T-cell (primary cell): ENCODE measurements around the gene GFER. TPM values are rescaled to one million over a fixed set of nuclear protein-coding genes. Genes with fewer than 3 reads are reported as not detected.
"Not testable (repeated sequence)": the region's sequence is repeated elsewhere in the genome, so short reads cannot be mapped to it uniquely, and the experiment has no call there.

ENCODE experiments used
- ATAC-seq, 4 experiments: fragments of 200-7000 bp in 3 of 4; fragments of 150-1000 bp in 1 of 4; cut with Tn5 transposase; replicated peaks in 1 of 4; 1 replicate in 3 of 4; 2 replicates in 1 of 4; pipeline ENCODE4 v1.10.0; 2021; ENCODE audit warnings: moderate library complexity in 3 of 4, mild to moderate bottlenecking in 2 of 4, moderate number of reproducible peaks in 1 of 4
- CTCF ChIA-PET, 2 donors: fragments of 300-600 bp; sonication (Branson Sonifier 250); formaldehyde crosslinking; loops; one replicate each; lab custom pipeline; 2022; ENCODE audit warnings: antibody characterized with exemption in 2 of 2; lab: Charles Lee
- POLR2A ChIA-PET, 2 donors: fragments of 300-600 bp; sonication (Branson Sonifier 250); formaldehyde crosslinking; loops; one replicate each; lab custom pipeline; 2022; ENCODE audit warnings: antibody characterized with exemption in 2 of 2; lab: Charles Lee
- DNase-seq, 35 experiments: peaks; one replicate each; pipeline versions ENCODE4 v3.0.0 to v3.0.0-alpha.2; 2013 to 2023
- H3K27ac ChIP-seq: one replicate; pipeline ENCODE4 v1.5.1; 2013; ENCODE audit warnings: low read length
- H3K27me3 ChIP-seq, 2 experiments: replicated peaks in 1 of 2; 1 replicate in 1 of 2; 2 replicates in 1 of 2; pipeline versions ENCODE4 v1.6.1 to v1.7.0; 2013; ENCODE audit warnings: low read length in 1 of 2, mixed read lengths in 1 of 2; ENCODE audit not compliant: control insufficient read depth in 2 of 2, insufficient read depth in 2 of 2; ENCODE audit errors: extremely low read depth in 1 of 2
- H3K36me3 ChIP-seq, 2 donors: 1 replicate in 1 of 2; 2 replicates in 1 of 2; pipeline versions ENCODE4 v1.6.1 to v1.7.0; 2013; ENCODE audit warnings: low read length in 1 of 2; ENCODE audit not compliant: control insufficient read depth in 2 of 2, insufficient read depth in 1 of 2; ENCODE audit errors: extremely low read depth in 1 of 2
- H3K4me1 ChIP-seq, 2 experiments: 1 replicate in 1 of 2; 2 replicates in 1 of 2; pipeline versions ENCODE4 v1.6.1 to v1.7.0; 2013; ENCODE audit warnings: low read length in 2 of 2, mixed read lengths in 1 of 2; ENCODE audit not compliant: insufficient read depth in 2 of 2, control insufficient read depth in 1 of 2; ENCODE audit errors: extremely low read depth in 1 of 2
- H3K4me3 ChIP-seq, 2 donors: 1 replicate in 1 of 2; 2 replicates in 1 of 2; pipeline versions ENCODE4 v1.5.1 to v1.7.0; 2013; ENCODE audit warnings: mild to moderate bottlenecking in 2 of 2, low read length in 1 of 2, moderate library complexity in 1 of 2; ENCODE audit not compliant: control insufficient read depth in 1 of 2; ENCODE audit errors: extremely low read depth in 1 of 2
- H3K9me3 ChIP-seq: 2 replicates; pipeline ENCODE4 v1.7.0; 2013
- H3K27ac Mint-ChIP-seq, 2 donors: one replicate each; pipeline ENCODE4 v1.8.0; 2020 to 2021; ENCODE audit warnings: mild to moderate bottlenecking in 2 of 2, mixed read lengths in 2 of 2
- H3K27me3 Mint-ChIP-seq, 2 donors: one replicate each; pipeline ENCODE4 v1.8.0; 2021 to 2022; ENCODE audit warnings: mixed read lengths in 2 of 2
- H3K36me3 Mint-ChIP-seq: one replicate; pipeline ENCODE4 v1.8.0; 2021; ENCODE audit warnings: mixed read lengths
- H3K4me1 Mint-ChIP-seq, 3 donors: one replicate each; pipeline ENCODE4 v1.8.0; 2020 to 2022; ENCODE audit warnings: mixed read lengths in 3 of 3, mild to moderate bottlenecking in 1 of 3
- H3K4me3 Mint-ChIP-seq, 3 donors: one replicate each; pipeline ENCODE4 v1.8.0; 2020 to 2022; ENCODE audit warnings: mild to moderate bottlenecking in 3 of 3, mixed read lengths in 3 of 3, moderate library complexity in 3 of 3
- H3K9me3 Mint-ChIP-seq, 3 donors: one replicate each; pipeline ENCODE4 v1.8.0; 2020 to 2022; ENCODE audit warnings: mixed read lengths in 3 of 3
- WGBS: methylation state at CpG from one replicate; pipeline ENCODE4 v1.1.5; 2013; ENCODE audit warnings: missing lambda C conversion rate; ENCODE audit not compliant: insufficient coverage; 5-methylcytosine and 5-hydroxymethylcytosine counted together
- total RNA-seq, 35 experiments: library from RNA in 6 of 35; stranded (reverse) in 6 of 35; fragments of 120-200 nt in 1 of 35; gene quantifications; one replicate each; pipeline versions ENCODE4 v1.2.1 to v1.2.4 and lab custom pipeline; 2013 to 2026

Gene GFER
- total RNA-seq (10 to 100 TPM; 16.1 to 31.9 (median 22.0) TPM), total RNA-seq (lab: John Stamatoyannopoulos, UW) (5.2 to 31.4 (median 17.7) reads per million in 29 experiments)
- total RNA-seq (2013) = 20.3 TPM

GRCh38 chr16:1983544-1984346, at the start of gene GFER:
TSS of gene GFER (plus strand) at chr16:1984193. CDS start at chr16:1984219, 26 bp downstream.
- Histone ChIP-seq H3K27ac (peak within 1 kb of the TSS; percentile 55), H3K9me3 (no peaks in the 10 kb centered on the region), H3K27me3 (peaks cover 2 to 50% of the 10 kb centered on the region in 2 experiments), H3K4me1 (peaks cover 0 to 41% of the 10 kb centered on the region in 2 experiments), H3K4me3 (peak within 1 kb of the TSS; percentile 59 to 72), H3K36me3 (peaks cover 3 to 7% of the 10 kb centered on the region in 2 donors)
- Mint-ChIP-seq H3K27me3 (peaks cover 3 to 35% of the 10 kb centered on the region in 2 donors), H3K36me3 (peaks cover 5% of the 10 kb centered on the region), H3K9me3 (no peaks in the 10 kb centered on the region), H3K4me3 (peak within 1 kb of the TSS; percentile 71 to 83 (median 82)), H3K4me1 (peaks cover 12 to 24% (median 17%) of the 10 kb centered on the region in 3 donors), H3K27ac (peak within 1 kb of the TSS; percentile 28 to 55)
- POLR2A ChIA-PET = no interaction called here
- WGBS = under 1% methylated on average over 109 of the region's 109 CpGs
- CTCF ChIA-PET = no interaction called here
- peak in 15 of 35 experiments; percentile 28 to 74 (median 50) for DNase-seq
- ATAC-seq = peak; percentile 63 to 76 (median 74)

GRCh38 chr16:1936945-1937479, 47.0 kb upstream of the GFER start:
- Histone ChIP-seq H3K27ac (no peak overlapping the region), H3K4me1 (peaks cover 0 to 6% of the 10 kb centered on the region in 2 experiments), H3K9me3 (no peaks in the 10 kb centered on the region), H3K27me3 (peaks cover 0 to 9% of the 10 kb centered on the region in 2 experiments), H3K36me3 (peaks cover 7 to 21% of the 10 kb centered on the region in 2 donors), H3K4me3 (no peak overlapping the region)
- Mint-ChIP-seq H3K4me1 (peaks cover 0 to 7% (median 7%) of the 10 kb centered on the region in 3 donors), H3K27ac (no peak overlapping the region), H3K36me3 (peaks cover 3% of the 10 kb centered on the region), H3K9me3 (no peaks in the 10 kb centered on the region), H3K4me3 (no peak overlapping the region), H3K27me3 (no peaks in the 10 kb centered on the region)
- ChIA-PET CTCF (no interaction called here), POLR2A (no interaction called here)
- ATAC-seq (no peak), DNase-seq (no peak)
- WGBS = 96% methylated on average over 5 of the region's 11 CpGs

DNA sequence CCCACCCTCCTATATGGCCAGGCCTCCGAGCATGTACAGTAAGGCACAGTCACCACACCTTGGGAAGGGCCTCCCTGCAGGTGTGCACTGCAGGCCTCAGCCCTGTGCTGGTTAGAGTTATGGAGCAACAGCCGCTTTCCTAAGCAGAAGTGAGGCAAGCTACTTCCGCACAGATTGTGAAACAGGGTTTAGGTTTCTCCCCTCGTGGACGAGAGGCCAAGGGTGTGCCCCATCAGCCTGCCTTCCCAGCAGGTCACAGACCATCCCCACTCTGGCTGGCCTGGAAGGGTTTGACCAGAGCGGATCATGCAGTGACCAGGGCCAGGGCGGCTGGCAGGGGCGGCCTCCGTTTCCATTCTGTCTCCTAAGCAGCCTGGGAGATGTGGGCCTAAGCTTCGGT, 45.7 kb upstream of the GFER start:
- H3K4me3 ChIP-seq = no peak overlapping the region
- no peak for DNase-seq

GRCh38 chr16:1938910-1939309, 45.1 kb upstream of the GFER start:
- Histone ChIP-seq H3K27ac (no peak overlapping the region), H3K4me3 (no peak overlapping the region), H3K4me1 (peaks cover 2 to 21% of the 10 kb centered on the region in 2 experiments), H3K27me3 (no peaks in the 10 kb centered on the region), H3K36me3 (peaks cover 7 to 21% of the 10 kb centered on the region in 2 donors), H3K9me3 (no peaks in the 10 kb centered on the region)
- Mint-ChIP-seq H3K4me3 (no peak overlapping the region), H3K9me3 (no peaks in the 10 kb centered on the region), H3K36me3 (peaks cover 3% of the 10 kb centered on the region), H3K4me1 (peaks cover 5 to 19% (median 14%) of the 10 kb centered on the region in 3 donors), H3K27me3 (no peaks in the 10 kb centered on the region), H3K27ac (no peak overlapping the region)
- DNase-seq (no peak), ATAC-seq (no peak)
- ChIA-PET POLR2A (no interaction called here), CTCF (no interaction called here)
- WGBS = 97% methylated on average over 12 of the region's 17 CpGs

More for the DNA sequence above, 45.7 kb upstream of the GFER start:
- Histone ChIP-seq H3K4me1 (peaks cover 2 to 15% of the 10 kb centered on the region in 2 experiments), H3K27ac (no peak overlapping the region), H3K36me3 (peaks cover 7 to 21% of the 10 kb centered on the region in 2 donors), H3K9me3 (no peaks in the 10 kb centered on the region), H3K27me3 (no peaks in the 10 kb centered on the region)
- WGBS = 96% methylated on average over 6 of the region's 10 CpGs
- POLR2A ChIA-PET = no interaction called here
- Mint-ChIP-seq H3K4me3 (no peak overlapping the region), H3K4me1 (peaks cover 0 to 15% (median 11%) of the 10 kb centered on the region in 3 donors), H3K36me3 (peaks cover 3% of the 10 kb centered on the region), H3K9me3 (no peaks in the 10 kb centered on the region), H3K27me3 (no peaks in the 10 kb centered on the region), H3K27ac (no peak overlapping the region)
- CTCF ChIA-PET = no interaction called here
- ATAC-seq = no peak

DNA sequence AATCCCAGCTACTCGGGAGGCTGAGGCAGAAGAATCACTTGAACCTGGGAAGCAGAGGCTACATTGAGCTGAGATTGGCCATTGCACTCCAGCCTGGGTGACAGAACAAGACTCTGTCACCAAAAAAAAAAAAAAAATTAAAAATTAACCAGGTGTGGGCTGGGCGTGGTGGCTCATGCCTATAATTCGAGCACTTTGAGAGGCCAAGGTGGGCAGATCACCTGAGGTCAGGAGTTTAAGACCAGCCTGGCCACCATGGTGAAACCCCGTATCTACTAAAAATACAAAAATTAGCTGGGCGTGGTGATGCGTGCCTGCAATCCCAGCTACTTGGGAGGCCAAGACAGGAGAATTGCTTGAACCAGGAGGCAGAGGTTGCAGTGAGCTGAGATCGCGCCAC, 44.2 kb upstream of the GFER start:
- H3K27me3 Mint-ChIP-seq, H3K27me3 ChIP-seq, H3K36me3 Mint-ChIP-seq, H3K4me3 Mint-ChIP-seq, DNase-seq, H3K9me3 ChIP-seq, H3K27ac Mint-ChIP-seq, H3K27ac ChIP-seq, POLR2A ChIA-PET, H3K4me3 ChIP-seq, CTCF ChIA-PET, ATAC-seq, H3K9me3 Mint-ChIP-seq: not testable (repeated sequence)
- Histone ChIP-seq H3K4me1 (peaks cover 2 to 22% of the 10 kb centered on the region in 2 experiments), H3K36me3 (peaks cover 7 to 21% of the 10 kb centered on the region in 2 donors)
- 98% methylated on average over 4 of the region's 8 CpGs for WGBS
- peaks cover 6 to 23% (median 14%) of the 10 kb centered on the region in 3 donors for H3K4me1 Mint-ChIP-seq

- no peak overlapping the region for H3K4me3 Mint-ChIP-seq
- ChIA-PET POLR2A (interaction anchor here in 1 of 2 donors (0.6 kb wide), 1 partner anchor 24 kb away, joined by 3 read pairs; the partner anchor contains the start of gene RPS2), CTCF (no interaction called here)
- no peaks in the 10 kb centered on the region for H3K27me3 ChIP-seq
- DNase-seq = no peak
- no peak overlapping the region for H3K4me3 ChIP-seq
- H3K4me1 ChIP-seq = peaks cover 2 to 22% of the 10 kb centered on the region in 2 experiments
- H3K36me3 ChIP-seq = peaks cover 7 to 21% of the 10 kb centered on the region in 2 donors
- no peak overlapping the region for H3K27ac ChIP-seq
- H3K9me3 Mint-ChIP-seq = no peaks in the 10 kb centered on the region
- no peaks in the 10 kb centered on the region for H3K9me3 ChIP-seq
- 92% methylated on average over 16 of the region's 23 CpGs for WGBS
- H3K4me1 Mint-ChIP-seq = peaks cover 6 to 23% (median 14%) of the 10 kb centered on the region in 3 donors
- no peak overlapping the region for H3K27ac Mint-ChIP-seq
- no peak for ATAC-seq
- peaks cover 3% of the 10 kb centered on the region for H3K36me3 Mint-ChIP-seq
- H3K27me3 Mint-ChIP-seq = no peaks in the 10 kb centered on the region
Observed at GRCh38 chr16:1940273-1941161, 43.5 kb upstream of the GFER start.
